Karpas-422 (cell line): Measurements from ENCODE around the gene SPOP. TPM values are rescaled to one million over a fixed set of nuclear protein-coding genes. Genes with fewer than 3 reads are reported as not detected.

Experiments used
- DNase-seq: peaks from one replicate; pipeline ENCODE4 v3.0.0-alpha.2; 2015
- H2AFZ ChIP-seq: fragments of 200-600 bp; sonication (generic); 2 replicates; pipeline ENCODE4 v1.6.1; 2014; ENCODE audit warnings: antibody characterized with exemption, low read length, mixed read lengths
- H3K27ac ChIP-seq: fragments of 200-600 bp; sonication (generic); 2 replicates; pipeline ENCODE4 v1.5.1; 2014; ENCODE audit warnings: mild to moderate bottlenecking, low read length, moderate library complexity
- H3K27me3 ChIP-seq: fragments of 200-600 bp; sonication (generic); 2 replicates; pipeline ENCODE4 v1.6.1; 2014; ENCODE audit warnings: low read length, mixed read lengths
- H3K36me3 ChIP-seq: fragments of 200-600 bp; sonication (generic); 2 replicates; pipeline ENCODE4 v1.6.1; 2014; ENCODE audit warnings: low read length, mixed read lengths; ENCODE audit not compliant: insufficient read depth
- H3K4me1 ChIP-seq: fragments of 200-600 bp; sonication (generic); 2 replicates; pipeline ENCODE4 v1.6.1; 2014; ENCODE audit warnings: mild to moderate bottlenecking, low read length, mixed read lengths
- H3K4me2 ChIP-seq: fragments of 200-600 bp; sonication (generic); 2 replicates; pipeline ENCODE4 v1.6.1; 2014; ENCODE audit warnings: low read length, low read depth, mild to moderate bottlenecking; ENCODE audit not compliant: poor library complexity, severe bottlenecking
- H3K4me3 ChIP-seq: fragments of 200-600 bp; sonication (generic); 2 replicates; pipeline ENCODE4 v1.5.1; 2014; ENCODE audit warnings: mild to moderate bottlenecking, antibody characterized with exemption, low read length, mixed read lengths
- H3K79me2 ChIP-seq: fragments of 200-600 bp; sonication (generic); 2 replicates; pipeline ENCODE4 v1.6.1; 2014; ENCODE audit warnings: mild to moderate bottlenecking, low read length, mixed read lengths
- H3K9ac ChIP-seq: fragments of 200-600 bp; sonication (generic); 2 replicates; pipeline ENCODE4 v1.6.0; 2014; ENCODE audit warnings: low read length
- H3K9me2 ChIP-seq: fragments of 200-600 bp; sonication (generic), shearing (Covaris generic); replicated peaks from 2 replicates; pipeline ENCODE4 v1.6.0; 2014; ENCODE audit warnings: mild to moderate bottlenecking, low read length, moderate library complexity; ENCODE audit not compliant: insufficient read depth
- H3K9me3 ChIP-seq: fragments of 300-700, 200-600 bp; sonication (generic); 2 replicates; pipeline ENCODE4 v1.6.1; 2014; ENCODE audit warnings: low read length, mixed read lengths
- H4K20me1 ChIP-seq: fragments of 200-600 bp; sonication (generic); 2 replicates; pipeline ENCODE4 v1.6.1; 2014; ENCODE audit warnings: mild to moderate bottlenecking, antibody characterized with exemption, low read length, low read depth; ENCODE audit not compliant: insufficient read depth
- total RNA-seq: library from RNA; depleted of rRNA; stranded (reverse); fragments of >200 nt; shearing (Covaris generic); gene quantifications from 2 replicates; pipeline ENCODE4 v1.2.3, GENCODE V29; 2014; ENCODE audit warnings: low replicate concordance

Gene SPOP
- total RNA-seq, 1 experiment from 2014 or later = 49.0 TPM

GRCh38 chr17:49691086-49691676 is 13.3 kb upstream of the SPOP start:
- H3K4me1 ChIP-seq = no peaks in the 10 kb centered on the region
- H3K79me2 ChIP-seq = no peaks in the 10 kb centered on the region
- no peaks in the 10 kb centered on the region for H3K9me2 ChIP-seq
- no peak overlapping the region for H3K4me2 ChIP-seq
- H3K9ac ChIP-seq = no peak overlapping the region
- H3K4me3 ChIP-seq = no peak overlapping the region
- H3K27me3 ChIP-seq = no peaks in the 10 kb centered on the region
- H4K20me1 ChIP-seq = no peaks in the 10 kb centered on the region
- H2AFZ ChIP-seq = no peak overlapping the region
- DNase-seq = no peak
- H3K27ac ChIP-seq = no peak overlapping the region
- no peaks in the 10 kb centered on the region for H3K9me3 ChIP-seq
- H3K36me3 ChIP-seq = no peaks in the 10 kb centered on the region

GRCh38 chr17:49690256-49690655 is 12.4 kb upstream of the SPOP start:
- Histone ChIP-seq H2AFZ (no peak overlapping the region), H4K20me1 (no peaks in the 10 kb centered on the region), H3K4me1 (no peaks in the 10 kb centered on the region), H3K9me2 (no peaks in the 10 kb centered on the region), H3K79me2 (no peaks in the 10 kb centered on the region), H3K36me3 (no peaks in the 10 kb centered on the region), H3K9me3 (no peaks in the 10 kb centered on the region), H3K27ac (no peak overlapping the region), H3K4me3 (no peak overlapping the region), H3K27me3 (no peaks in the 10 kb centered on the region), H3K4me2 (no peak overlapping the region), H3K9ac (no peak overlapping the region)
- DNase-seq = no peak

- no peak overlapping the region for H3K27ac ChIP-seq
These were observed 11.0 kb upstream of the SPOP start for GRCh38 chr17:49688848-49689247.

GRCh38 chr17:49687878-49688491 is 10.1 kb upstream of the SPOP start:
- H3K79me2 ChIP-seq = no peaks in the 10 kb centered on the region
- no peak for DNase-seq
- H3K9me3 ChIP-seq = no peaks in the 10 kb centered on the region
- peak overlapping the region; percentile 64; the same call in 1 of the 2 replicates for H2AFZ ChIP-seq
- no peak overlapping the region for H3K4me3 ChIP-seq
- H3K4me2 ChIP-seq = no peak overlapping the region
- no peak overlapping the region for H3K9ac ChIP-seq
- H3K27ac ChIP-seq = no peak overlapping the region
- H3K36me3 ChIP-seq = no peaks in the 10 kb centered on the region
- H3K27me3 ChIP-seq = no peaks in the 10 kb centered on the region
- no peaks in the 10 kb centered on the region for H4K20me1 ChIP-seq
- H3K4me1 ChIP-seq = no peaks in the 10 kb centered on the region
- H3K9me2 ChIP-seq = no peaks in the 10 kb centered on the region

More at GRCh38 chr17:49688848-49689247, 11.0 kb upstream of the SPOP start:
- Histone ChIP-seq H3K9ac (no peak overlapping the region), H3K4me1 (no peaks in the 10 kb centered on the region), H3K9me3 (no peaks in the 10 kb centered on the region), H2AFZ (no peak overlapping the region), H3K9me2 (no peaks in the 10 kb centered on the region), H3K79me2 (no peaks in the 10 kb centered on the region), H4K20me1 (no peaks in the 10 kb centered on the region), H3K36me3 (no peaks in the 10 kb centered on the region), H3K27me3 (no peaks in the 10 kb centered on the region), H3K4me3 (no peak overlapping the region), H3K4me2 (no peak overlapping the region)
- DNase-seq = no peak

GRCh38 chr17:49681106-49681979 is 3.4 kb upstream of the SPOP start:
- Histone ChIP-seq H3K4me3 (no peak overlapping the region), H3K4me1 (peaks cover 7% of the 10 kb centered on the region), H4K20me1 (no peaks in the 10 kb centered on the region), H3K27me3 (no peaks in the 10 kb centered on the region), H3K9ac (no peak overlapping the region), H3K9me2 (no peaks in the 10 kb centered on the region), H3K9me3 (no peaks in the 10 kb centered on the region), H3K4me2 (no peak overlapping the region), H2AFZ (no peak overlapping the region), H3K27ac (no peak overlapping the region), H3K79me2 (peaks cover 10% of the 10 kb centered on the region), H3K36me3 (no peaks in the 10 kb centered on the region)
- no peak for DNase-seq

GRCh38 chr17:49680314-49680713 is 2.4 kb upstream of the SPOP start:
- no peak overlapping the region for H3K4me3 ChIP-seq
- H2AFZ ChIP-seq = no peak overlapping the region
- no peak overlapping the region for H3K4me2 ChIP-seq
- no peak for DNase-seq
- no peaks in the 10 kb centered on the region for H3K9me2 ChIP-seq
- no peak overlapping the region for H3K9ac ChIP-seq
- no peaks in the 10 kb centered on the region for H3K27me3 ChIP-seq
- H3K36me3 ChIP-seq = peaks cover 1% of the 10 kb centered on the region; the same call in 1 of the 2 replicates
- H4K20me1 ChIP-seq = peaks cover 7% of the 10 kb centered on the region
- peaks cover 18% of the 10 kb centered on the region for H3K4me1 ChIP-seq
- peaks cover 21% of the 10 kb centered on the region for H3K79me2 ChIP-seq
- H3K27ac ChIP-seq = no peak overlapping the region
- H3K9me3 ChIP-seq = no peaks in the 10 kb centered on the region

GRCh38 chr17:49677134-49677932 is 564 bp downstream of the SPOP start:
- no peaks in the 10 kb centered on the region for H3K27me3 ChIP-seq
- H3K4me3 ChIP-seq = peak overlapping the region; percentile 79
- H3K4me2 ChIP-seq = peak overlapping the region; percentile 98
- peak overlapping the region; percentile 83 for H3K9ac ChIP-seq
- peaks cover 47% of the 10 kb centered on the region for H3K79me2 ChIP-seq
- H3K27ac ChIP-seq = peak overlapping the region; percentile 95
- H3K9me2 ChIP-seq = no peaks in the 10 kb centered on the region
- H2AFZ ChIP-seq = no peak overlapping the region; the same call in 1 of the 2 replicates
- peaks cover 25% of the 10 kb centered on the region for H3K4me1 ChIP-seq
- peak; percentile 98 for DNase-seq
- H3K9me3 ChIP-seq = no peaks in the 10 kb centered on the region
- H3K36me3 ChIP-seq = peaks cover 16% of the 10 kb centered on the region
- peaks cover 7% of the 10 kb centered on the region for H4K20me1 ChIP-seq
